Thymus (tissue), 11 donors: Measurements from ENCODE around the gene CROCC2. TPM values are rescaled to one million over a fixed set of nuclear protein-coding genes. Genes with fewer than 3 reads are reported as not detected.

Experiments used
- DNase-seq, 9 donors: peaks; one replicate each; pipeline ENCODE4 v3.0.0-alpha.2; 2013; ENCODE audit warnings: low spot score in 9 of 9, low read depth in 6 of 9, missing footprints in 1 of 9
- H3K27ac ChIP-seq, 2 donors: one replicate each; pipeline ENCODE4 v1.5.1; 2013; ENCODE audit warnings: control low read depth in 1 of 2, low read depth in 1 of 2, low read length in 1 of 2, mild to moderate bottlenecking in 1 of 2, moderate library complexity in 1 of 2
- H3K27me3 ChIP-seq, 2 donors: one replicate each; pipeline ENCODE4 v1.5.1; 2013; ENCODE audit warnings: low read length in 1 of 2; ENCODE audit not compliant: control insufficient read depth in 2 of 2, insufficient read depth in 1 of 2
- H3K36me3 ChIP-seq, 2 donors: one replicate each; pipeline ENCODE4 v1.5.1; 2013; ENCODE audit warnings: low read length in 1 of 2, mild to moderate bottlenecking in 1 of 2, moderate library complexity in 1 of 2; ENCODE audit not compliant: control insufficient read depth in 2 of 2, insufficient read depth in 2 of 2
- H3K4me1 ChIP-seq, 2 donors: one replicate each; pipeline ENCODE4 v1.5.1; 2013; ENCODE audit warnings: low read length in 2 of 2; ENCODE audit not compliant: control insufficient read depth in 2 of 2, insufficient read depth in 2 of 2
- H3K4me3 ChIP-seq, 2 donors: one replicate each; pipeline ENCODE4 v1.5.1; 2013; ENCODE audit warnings: low read length in 2 of 2, control low read depth in 1 of 2, mild to moderate bottlenecking in 1 of 2
- H3K9me3 ChIP-seq, 2 donors: one replicate each; pipeline ENCODE4 v1.5.1; 2013; ENCODE audit warnings: low read length in 1 of 2, mild to moderate bottlenecking in 1 of 2; ENCODE audit not compliant: control insufficient read depth in 2 of 2, insufficient read depth in 1 of 2
- WGBS: extraction: QIAGEN DNeasy Blood & Tissue Kit; methylation state at CpG from one replicate; pipeline ENCODE4 v1.1.7; 2013; 5-methylcytosine and 5-hydroxymethylcytosine counted together
- polyA plus RNA-seq: library from polyadenylated mRNA; stranded (reverse); fragments of 200-250 nt; gene quantifications from one replicate; pipeline ENCODE4 v1.2.3, GENCODE V29; 2013
- total RNA-seq: library from RNA; stranded (reverse); fragments of 120-200 nt; gene quantifications from one replicate; pipeline ENCODE4 v1.2.4, GENCODE V29; 2013
- donor health status: healthy.

CROCC2 gene
- total and polyA plus RNA-seq, 2 donors, result 0.02 TPM; not detected in 1

DNA sequence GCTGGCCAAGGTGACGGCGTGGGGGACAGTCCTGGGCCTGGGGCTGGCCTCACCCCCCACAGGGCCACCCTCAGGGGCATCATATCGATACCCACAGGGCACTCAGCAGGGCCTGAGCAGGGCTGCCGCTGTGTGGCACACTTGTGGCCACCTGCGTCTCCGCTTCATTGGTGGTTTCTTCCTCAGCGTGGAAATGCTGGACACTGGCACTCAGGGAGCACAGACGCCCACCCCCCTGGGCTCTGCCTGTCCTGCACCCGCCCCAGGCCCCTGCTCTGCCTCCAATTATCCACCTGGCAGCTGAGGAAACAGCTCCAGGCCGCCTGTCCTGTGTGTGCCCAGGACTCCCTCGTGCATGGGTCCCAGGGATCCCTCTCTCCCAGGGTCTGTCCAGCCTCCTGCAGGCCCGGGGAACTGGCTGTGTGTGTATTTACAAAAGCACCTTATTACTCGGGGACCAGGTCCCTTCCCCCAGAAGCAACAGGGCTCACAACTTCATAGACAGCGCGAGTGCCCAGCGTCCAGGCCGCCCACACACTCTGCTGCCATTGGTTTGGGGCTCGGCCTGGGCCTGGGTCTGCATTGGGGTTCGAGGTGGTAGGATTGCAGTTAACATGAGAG, 13.1 kb downstream of the CROCC2 start:
- WGBS, result 90% methylated on average over 19 of the region's 19 CpGs
- no peak overlapping the region for H3K27ac ChIP-seq
- no peaks in the 10 kb centered on the region for H3K36me3 ChIP-seq
- peaks cover 16 to 38% of the 10 kb centered on the region in 2 donors for H3K27me3 ChIP-seq
- peaks cover 0 to 4% of the 10 kb centered on the region in 2 donors for H3K4me1 ChIP-seq
- no peak overlapping the region for H3K4me3 ChIP-seq
- H3K9me3 ChIP-seq, result no peaks in the 10 kb centered on the region
- DNase-seq, result no peak

GRCh38 chr2:240919786-240920782, 13.9 kb downstream of the CROCC2 start:
- H3K27ac ChIP-seq, result no peak overlapping the region
- H3K27me3 ChIP-seq, result peaks cover 14 to 30% of the 10 kb centered on the region in 2 donors
- no peaks in the 10 kb centered on the region for H3K9me3 ChIP-seq
- H3K4me3 ChIP-seq, result no peak overlapping the region
- H3K36me3 ChIP-seq, result no peaks in the 10 kb centered on the region
- H3K4me1 ChIP-seq, result peaks cover 0 to 4% of the 10 kb centered on the region in 2 donors
- 95% methylated on average over 31 of the region's 31 CpGs for WGBS
- no peak for DNase-seq

- WGBS, result 96% methylated on average over 4 of the region's 4 CpGs
- no peak overlapping the region for H3K4me3 ChIP-seq
- no peak for DNase-seq
- H3K27me3 ChIP-seq, result peaks cover 12 to 22% of the 10 kb centered on the region in 2 donors
- H3K4me1 ChIP-seq, result peaks cover 0 to 2% of the 10 kb centered on the region in 2 donors
- H3K9me3 ChIP-seq, result no peaks in the 10 kb centered on the region
- no peak overlapping the region for H3K27ac ChIP-seq
- no peaks in the 10 kb centered on the region for H3K36me3 ChIP-seq
Observed at GRCh38 chr2:240920783-240921231, 14.7 kb downstream of the CROCC2 start.

GRCh38 chr2:240921311-240921994, 15.3 kb downstream of the CROCC2 start:
- Histone ChIP-seq H3K9me3 (no peaks in the 10 kb centered on the region), H3K27me3 (peaks cover 7 to 18% of the 10 kb centered on the region in 2 donors), H3K4me3 (no peak overlapping the region), H3K36me3 (no peaks in the 10 kb centered on the region), H3K27ac (no peak overlapping the region), H3K4me1 (no peaks in the 10 kb centered on the region)
- 95% methylated on average over 13 of the region's 13 CpGs for WGBS
- no peak for DNase-seq

- Histone ChIP-seq H3K27me3 (peaks cover 2 to 13% of the 10 kb centered on the region in 2 donors), H3K4me1 (no peaks in the 10 kb centered on the region), H3K9me3 (no peaks in the 10 kb centered on the region), H3K36me3 (no peaks in the 10 kb centered on the region), H3K4me3 (no peak overlapping the region), H3K27ac (no peak overlapping the region)
- 85% methylated on average over 1 of the region's 1 CpG for WGBS
- DNase-seq, result no peak
Observed at GRCh38 chr2:240921995-240922244, 15.8 kb downstream of the CROCC2 start.

DNA sequence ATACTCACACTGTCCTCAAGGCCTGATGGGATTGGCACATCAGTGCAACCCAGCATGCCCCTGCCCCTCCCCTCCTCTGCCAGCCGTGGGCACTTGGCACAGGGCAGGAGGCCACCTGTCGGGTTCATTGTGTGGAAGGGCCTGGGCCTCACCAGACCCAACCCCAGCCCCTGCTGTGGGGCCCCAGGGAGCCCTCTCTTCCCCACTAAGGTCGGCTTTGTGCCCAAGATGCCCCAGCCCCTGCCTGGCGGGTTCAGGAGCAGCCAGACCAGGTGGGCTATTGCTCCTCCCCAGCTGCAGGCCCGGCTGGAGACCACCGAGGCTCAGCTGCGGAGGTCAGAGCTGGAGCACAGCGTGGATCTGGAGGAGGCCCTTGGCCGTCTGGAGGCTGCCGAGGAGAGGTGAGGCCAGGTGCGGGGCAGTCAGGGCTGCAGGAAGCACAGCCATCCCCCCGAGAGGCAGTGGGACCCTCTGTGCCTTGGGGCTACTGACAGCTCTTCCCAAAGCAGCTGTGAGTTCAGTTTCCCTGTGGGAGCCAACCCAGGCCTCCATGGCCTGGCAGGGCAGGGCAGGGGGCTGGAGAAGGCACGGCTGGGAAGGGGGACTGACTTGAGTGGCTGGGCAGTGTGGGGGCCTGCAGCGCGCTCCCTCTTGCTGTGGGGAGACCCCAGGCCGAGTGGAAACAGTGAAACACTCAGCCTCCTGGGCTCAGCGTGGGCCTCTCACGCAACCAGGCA, 16.3 kb downstream of the CROCC2 start:
- Histone ChIP-seq H3K27me3 (peaks cover 0 to 8% of the 10 kb centered on the region in 2 donors), H3K27ac (no peak overlapping the region), H3K36me3 (no peaks in the 10 kb centered on the region), H3K9me3 (no peaks in the 10 kb centered on the region), H3K4me1 (no peaks in the 10 kb centered on the region), H3K4me3 (no peak overlapping the region)
- 91% methylated on average over 18 of the region's 18 CpGs for WGBS
- DNase-seq, result no peak

DNA sequence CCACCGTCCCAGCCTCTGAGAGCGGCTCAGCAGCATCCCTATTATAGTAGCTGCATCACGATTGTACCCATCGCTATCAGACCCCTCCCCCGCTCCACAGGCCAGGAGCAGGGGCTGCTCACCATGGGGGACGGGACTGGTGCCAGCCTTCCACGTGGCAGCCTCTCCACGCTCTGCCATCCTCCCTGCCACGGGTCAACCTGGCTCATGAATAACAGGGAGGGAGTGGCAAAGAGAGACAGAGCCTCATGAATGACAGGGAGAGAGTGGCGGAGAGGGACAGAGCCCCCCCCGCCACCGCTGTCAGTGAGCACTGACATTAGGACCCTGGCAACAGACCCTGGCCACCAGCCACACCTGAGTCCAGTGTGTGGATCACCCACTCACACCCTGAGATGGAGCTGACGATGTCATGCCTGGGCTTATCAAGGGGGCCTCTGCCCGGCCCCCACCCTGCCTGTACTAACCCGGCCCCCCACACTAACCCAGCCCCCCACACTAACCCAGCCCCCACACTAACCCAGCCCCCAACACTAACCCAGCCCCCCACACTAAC, 16.9 kb downstream of the CROCC2 start:
- 85% methylated on average over 15 of the region's 15 CpGs for WGBS
- Histone ChIP-seq H3K9me3 (no peaks in the 10 kb centered on the region), H3K27me3 (peaks cover 0 to 2% of the 10 kb centered on the region in 2 donors), H3K4me1 (no peaks in the 10 kb centered on the region), H3K4me3 (no peak overlapping the region), H3K27ac (no peak overlapping the region), H3K36me3 (no peaks in the 10 kb centered on the region)
- no peak for DNase-seq

DNA sequence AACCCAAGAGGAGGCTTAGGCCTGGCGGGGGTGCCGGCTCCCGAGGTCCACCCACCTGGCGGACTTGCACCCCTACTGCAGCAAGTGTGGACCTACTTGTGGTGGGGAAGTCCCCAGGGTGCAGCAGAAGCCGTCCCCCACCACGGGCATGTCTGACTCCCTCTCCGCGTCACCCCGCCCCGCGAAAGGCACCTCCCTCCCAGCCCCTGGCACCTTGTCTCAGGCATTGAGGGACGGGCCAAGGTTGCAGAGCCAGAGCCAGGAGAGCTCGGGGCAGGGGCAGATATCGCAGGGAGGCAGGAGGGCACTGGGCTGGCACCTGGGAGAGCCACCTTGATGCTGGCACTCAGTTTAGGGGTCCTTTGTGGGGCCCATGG, 19.0 kb downstream of the CROCC2 start:
- Histone ChIP-seq H3K27me3 (no peaks in the 10 kb centered on the region), H3K36me3 (no peaks in the 10 kb centered on the region), H3K4me3 (no peak overlapping the region), H3K27ac (no peak overlapping the region), H3K4me1 (no peaks in the 10 kb centered on the region), H3K9me3 (no peaks in the 10 kb centered on the region)
- 90% methylated on average over 14 of the region's 14 CpGs for WGBS
- DNase-seq, result no peak
